KMS-11 (cell line): ENCODE data around the gene OR5B12.

Source experiments
- H2AFZ ChIP-seq: fragments of 200-600 bp; sonication (generic); 2 replicates; pipeline ENCODE4 v1.6.1; 2016; ENCODE audit warnings: antibody characterized with exemption, mixed run types, low read depth
- H3K27ac ChIP-seq: fragments of 200-600 bp; sonication (generic); 2 replicates; pipeline ENCODE4 v1.6.1; 2016; ENCODE audit warnings: mild to moderate bottlenecking, mixed run types
- H3K27me3 ChIP-seq: fragments of 200-600 bp; sonication (generic); 2 replicates; pipeline ENCODE4 v1.6.1; 2017; ENCODE audit warnings: mild to moderate bottlenecking, low read depth, mixed run types, moderate library complexity; ENCODE audit not compliant: insufficient read depth
- H3K36me3 ChIP-seq: fragments of 200-600 bp; sonication (generic); 2 replicates; pipeline ENCODE4 v1.6.1; 2017; ENCODE audit warnings: mild to moderate bottlenecking, mixed run types; ENCODE audit not compliant: insufficient read depth
- H3K4me1 ChIP-seq: fragments of 200-600 bp; sonication (generic); 2 replicates; pipeline ENCODE4 v1.6.1; 2016; ENCODE audit warnings: mild to moderate bottlenecking, low read depth, mixed run types; ENCODE audit not compliant: poor library complexity, severe bottlenecking
- H3K4me2 ChIP-seq: fragments of 200-600 bp; sonication (generic); 2 replicates; pipeline ENCODE4 v1.7.0; 2016; ENCODE audit warnings: mild to moderate bottlenecking, mixed run types
- H3K4me3 ChIP-seq: fragments of 200-600 bp; sonication (generic); IDR thresholded peaks from 2 replicates; pipeline ENCODE4 v1.6.1; 2017; ENCODE audit warnings: low read depth, low read length, mixed read lengths; ENCODE audit not compliant: insufficient read depth
- H3K79me2 ChIP-seq: fragments of 200-600 bp; sonication (generic); 2 replicates; pipeline ENCODE4 v1.6.1; 2016; ENCODE audit warnings: low read depth, mixed run types; ENCODE audit not compliant: insufficient read depth
- H3K9ac ChIP-seq: fragments of 200-600 bp; sonication (generic); 2 replicates; pipeline ENCODE4 v1.6.1; 2016; ENCODE audit warnings: mild to moderate bottlenecking, mixed run types
- H4K20me1 ChIP-seq: fragments of 200-600 bp; sonication (generic); 2 replicates; pipeline ENCODE4 v1.6.1; 2016; ENCODE audit warnings: mild to moderate bottlenecking, mixed run types; ENCODE audit not compliant: insufficient read depth
- CTCF ChIP-seq: fragments of 200-600 bp; sonication (generic); conservative IDR thresholded peaks from 2 replicates; pipeline ENCODE4 v1.6.1; 2017; ENCODE audit warnings: low read depth, mild to moderate bottlenecking, antibody characterized with exemption, low read length, moderate library complexity, mixed read lengths

OR5B12 gene

GRCh38 chr11:58444300-58444699 lies 2.3 kb upstream of the OR5B12 start:
- Histone ChIP-seq H3K4me1 (no peaks in the 10 kb centered on the region), H3K27me3 (no peaks in the 10 kb centered on the region), H2AFZ (no peak overlapping the region), H3K9ac (no peak overlapping the region), H3K4me3 (no peak overlapping the region), H4K20me1 (no peaks in the 10 kb centered on the region), H3K27ac (no peak overlapping the region), H3K36me3 (no peaks in the 10 kb centered on the region), H3K4me2 (no peak overlapping the region), H3K79me2 (no peaks in the 10 kb centered on the region)
- no peak for TF ChIP-seq CTCF

- no peak for TF ChIP-seq CTCF
- Histone ChIP-seq H3K27me3 (no peaks in the 10 kb centered on the region), H3K27ac (no peak overlapping the region), H3K9ac (no peak overlapping the region), H3K4me3 (no peak overlapping the region), H3K36me3 (no peaks in the 10 kb centered on the region), H3K4me1 (no peaks in the 10 kb centered on the region), H3K4me2 (no peak overlapping the region), H3K79me2 (no peaks in the 10 kb centered on the region), H4K20me1 (no peaks in the 10 kb centered on the region), H2AFZ (no peak overlapping the region)
Observed at GRCh38 chr11:58438486-58438885, 3.5 kb downstream of the OR5B12 start.

GRCh38 chr11:58434217-58434616 lies 7.8 kb downstream of the OR5B12 start:
- H3K9ac ChIP-seq = no peak overlapping the region
- no peaks in the 10 kb centered on the region for H3K27me3 ChIP-seq
- no peak overlapping the region for H2AFZ ChIP-seq
- no peaks in the 10 kb centered on the region for H3K36me3 ChIP-seq
- H3K4me3 ChIP-seq = no peak overlapping the region
- no peaks in the 10 kb centered on the region for H3K79me2 ChIP-seq
- H3K27ac ChIP-seq = no peak overlapping the region
- H4K20me1 ChIP-seq = no peaks in the 10 kb centered on the region
- H3K4me1 ChIP-seq = no peaks in the 10 kb centered on the region
- no peak for TF ChIP-seq CTCF
- H3K4me2 ChIP-seq = no peak overlapping the region

GRCh38 chr11:58433638-58434203 lies 8.3 kb downstream of the OR5B12 start:
- no peak for TF ChIP-seq CTCF
- Histone ChIP-seq H3K4me3 (no peak overlapping the region), H3K9ac (no peak overlapping the region), H2AFZ (no peak overlapping the region), H4K20me1 (no peaks in the 10 kb centered on the region), H3K4me1 (no peaks in the 10 kb centered on the region), H3K4me2 (no peak overlapping the region), H3K36me3 (no peaks in the 10 kb centered on the region), H3K27me3 (no peaks in the 10 kb centered on the region), H3K79me2 (no peaks in the 10 kb centered on the region), H3K27ac (no peak overlapping the region)
